Fibroblast of villous mesenchyme (primary cell): ENCODE results near the gene PAPPA. TPM values are rescaled to one million over a fixed set of nuclear protein-coding genes. Genes with fewer than 3 reads are reported as not detected.

Source experiments
- DNase-seq: peaks from one replicate; pipeline ENCODE4 v3.0.0-alpha.2; 2010; ENCODE audit warnings: low read depth
- H3K4me3 ChIP-seq: 2 replicates; pipeline ENCODE4 v1.5.1; 2011; ENCODE audit warnings: low read depth, mild to moderate bottlenecking, low read length
- total RNA-seq: library from RNA; depleted of rRNA; stranded (reverse); fragments of >200 nt; gene quantifications from 2 replicates; pipeline ENCODE4 v1.2.3, GENCODE V29; 2012
- TF ChIP-seq, protein P1 (sequence below): IDR thresholded peaks from 2 replicates; pipeline ENCODE4 v1.5.1; 2012; ENCODE audit warnings: low read depth, mild to moderate bottlenecking, low read length; ENCODE audit not compliant: insufficient read depth

The PAPPA gene
- total RNA-seq, 1 donor, result 104 TPM

DNA sequence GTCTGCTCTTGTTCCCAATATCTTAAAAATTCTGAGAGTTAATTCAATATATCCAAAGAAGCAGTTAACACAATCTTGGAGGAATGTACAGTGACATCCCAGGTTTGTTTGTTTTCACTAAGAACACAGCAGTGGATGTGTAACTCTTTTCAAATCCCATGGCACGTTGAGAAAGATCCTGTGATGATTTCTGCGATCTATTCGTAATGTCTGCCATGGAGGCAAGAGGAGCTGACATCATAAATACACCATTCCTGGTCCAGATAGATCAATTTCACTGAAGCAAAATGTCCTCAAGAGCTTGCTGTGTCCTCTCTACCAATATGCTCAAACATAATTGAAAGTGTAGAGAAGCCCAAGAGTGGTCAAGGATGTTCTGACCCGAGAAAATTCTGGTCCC lies 280.7 kb downstream of the PAPPA start:
- no peak overlapping the region for H3K4me3 ChIP-seq
- TF ChIP-seq, protein P1, sequence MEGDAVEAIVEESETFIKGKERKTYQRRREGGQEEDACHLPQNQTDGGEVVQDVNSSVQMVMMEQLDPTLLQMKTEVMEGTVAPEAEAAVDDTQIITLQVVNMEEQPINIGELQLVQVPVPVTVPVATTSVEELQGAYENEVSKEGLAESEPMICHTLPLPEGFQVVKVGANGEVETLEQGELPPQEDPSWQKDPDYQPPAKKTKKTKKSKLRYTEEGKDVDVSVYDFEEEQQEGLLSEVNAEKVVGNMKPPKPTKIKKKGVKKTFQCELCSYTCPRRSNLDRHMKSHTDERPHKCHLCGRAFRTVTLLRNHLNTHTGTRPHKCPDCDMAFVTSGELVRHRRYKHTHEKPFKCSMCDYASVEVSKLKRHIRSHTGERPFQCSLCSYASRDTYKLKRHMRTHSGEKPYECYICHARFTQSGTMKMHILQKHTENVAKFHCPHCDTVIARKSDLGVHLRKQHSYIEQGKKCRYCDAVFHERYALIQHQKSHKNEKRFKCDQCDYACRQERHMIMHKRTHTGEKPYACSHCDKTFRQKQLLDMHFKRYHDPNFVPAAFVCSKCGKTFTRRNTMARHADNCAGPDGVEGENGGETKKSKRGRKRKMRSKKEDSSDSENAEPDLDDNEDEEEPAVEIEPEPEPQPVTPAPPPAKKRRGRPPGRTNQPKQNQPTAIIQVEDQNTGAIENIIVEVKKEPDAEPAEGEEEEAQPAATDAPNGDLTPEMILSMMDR, result no peak
- no peak for DNase-seq

DNA sequence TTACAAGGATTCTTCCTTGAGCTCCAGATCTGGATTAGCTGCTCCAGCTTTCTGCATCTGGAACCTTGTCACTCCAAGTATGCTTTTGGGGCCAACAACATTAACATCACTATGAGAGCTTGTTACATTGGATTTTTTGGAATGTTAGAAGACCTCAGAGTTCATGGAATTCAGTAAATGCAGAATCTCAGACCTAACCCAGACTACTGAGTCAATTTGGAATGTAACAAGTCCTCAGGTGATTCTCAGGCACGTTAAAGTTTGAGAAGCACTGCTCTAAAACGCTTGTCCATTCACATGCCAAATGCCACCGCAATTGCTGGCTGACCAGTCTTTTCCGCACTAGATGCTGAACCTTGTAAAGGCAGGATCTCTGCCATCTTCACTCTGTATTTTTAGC lies 282.1 kb downstream of the PAPPA start:
- H3K4me3 ChIP-seq, result no peak overlapping the region
- DNase-seq, result no peak
- TF ChIP-seq, protein P1, result no peak

- H3K4me3 ChIP-seq, result no peak overlapping the region
- DNase-seq, result no peak
- TF ChIP-seq, protein P1, result no peak
Measured at GRCh38 chr9:116436121-116436520, 282.5 kb downstream of the PAPPA start.

- no peak overlapping the region for H3K4me3 ChIP-seq
- peak; percentile 94 for DNase-seq
- TF ChIP-seq, protein P1, result no peak
Measured at GRCh38 chr9:116437411-116438370, 284.1 kb downstream of the PAPPA start.

GRCh38 chr9:116442528-116442927 lies 288.9 kb downstream of the PAPPA start:
- no peak for DNase-seq
- H3K4me3 ChIP-seq, result no peak overlapping the region
- TF ChIP-seq, protein P1, result no peak

- DNase-seq, result no peak
- TF ChIP-seq, protein P1, result no peak
Measured at GRCh38 chr9:116447934-116448333, 294.3 kb downstream of the PAPPA start.

GRCh38 chr9:116448431-116448830 lies 294.8 kb downstream of the PAPPA start:
- no peak for DNase-seq
- TF ChIP-seq, protein P1, result no peak
- no peak overlapping the region for H3K4me3 ChIP-seq

More at GRCh38 chr9:116447934-116448333, 294.3 kb downstream of the PAPPA start:
- H3K4me3 ChIP-seq, result no peak overlapping the region
